Uterus (tissue), 2 donors: Measurements from ENCODE around the gene ARVCF.

Source experiments
- POLR2A ChIP-seq, 2 donors: fragments of 450-650 bp; IDR thresholded peaks; one replicate each; pipeline ENCODE4 v1.6.1; 2016; ENCODE audit warnings: antibody characterized with exemption in 2 of 2, mild to moderate bottlenecking in 1 of 2, moderate library complexity in 1 of 2
- TF ChIP-seq, protein P1 (sequence below), 4 experiments: fragments of 200-600 bp in 2 of 4; fragments of 450-650 bp in 2 of 4; sonication (generic) in 2 of 4; IDR thresholded peaks; one replicate each; pipeline ENCODE4 v1.5.1; 2016 to 2019; ENCODE audit warnings: antibody characterized with exemption in 4 of 4, mild to moderate bottlenecking in 2 of 4, moderate library complexity in 1 of 4

GRCh38 chr22:20008221-20008995, 8.2 kb downstream of the ARVCF start:
- TF ChIP-seq, protein P1, sequence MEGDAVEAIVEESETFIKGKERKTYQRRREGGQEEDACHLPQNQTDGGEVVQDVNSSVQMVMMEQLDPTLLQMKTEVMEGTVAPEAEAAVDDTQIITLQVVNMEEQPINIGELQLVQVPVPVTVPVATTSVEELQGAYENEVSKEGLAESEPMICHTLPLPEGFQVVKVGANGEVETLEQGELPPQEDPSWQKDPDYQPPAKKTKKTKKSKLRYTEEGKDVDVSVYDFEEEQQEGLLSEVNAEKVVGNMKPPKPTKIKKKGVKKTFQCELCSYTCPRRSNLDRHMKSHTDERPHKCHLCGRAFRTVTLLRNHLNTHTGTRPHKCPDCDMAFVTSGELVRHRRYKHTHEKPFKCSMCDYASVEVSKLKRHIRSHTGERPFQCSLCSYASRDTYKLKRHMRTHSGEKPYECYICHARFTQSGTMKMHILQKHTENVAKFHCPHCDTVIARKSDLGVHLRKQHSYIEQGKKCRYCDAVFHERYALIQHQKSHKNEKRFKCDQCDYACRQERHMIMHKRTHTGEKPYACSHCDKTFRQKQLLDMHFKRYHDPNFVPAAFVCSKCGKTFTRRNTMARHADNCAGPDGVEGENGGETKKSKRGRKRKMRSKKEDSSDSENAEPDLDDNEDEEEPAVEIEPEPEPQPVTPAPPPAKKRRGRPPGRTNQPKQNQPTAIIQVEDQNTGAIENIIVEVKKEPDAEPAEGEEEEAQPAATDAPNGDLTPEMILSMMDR (IDR thresholded peaks at IDR 0.05): no peak
- TF ChIP-seq POLR2A (IDR thresholded peaks at IDR 0.05): no peak
